Amniotic epithelial cell (primary cell): ENCODE data around the gene CTNND2.

Source experiments
- DNase-seq: peaks from one replicate; pipeline ENCODE4 v3.0.0-alpha.2; 2010; ENCODE audit warnings: low read depth

The CTNND2 gene, protein sequence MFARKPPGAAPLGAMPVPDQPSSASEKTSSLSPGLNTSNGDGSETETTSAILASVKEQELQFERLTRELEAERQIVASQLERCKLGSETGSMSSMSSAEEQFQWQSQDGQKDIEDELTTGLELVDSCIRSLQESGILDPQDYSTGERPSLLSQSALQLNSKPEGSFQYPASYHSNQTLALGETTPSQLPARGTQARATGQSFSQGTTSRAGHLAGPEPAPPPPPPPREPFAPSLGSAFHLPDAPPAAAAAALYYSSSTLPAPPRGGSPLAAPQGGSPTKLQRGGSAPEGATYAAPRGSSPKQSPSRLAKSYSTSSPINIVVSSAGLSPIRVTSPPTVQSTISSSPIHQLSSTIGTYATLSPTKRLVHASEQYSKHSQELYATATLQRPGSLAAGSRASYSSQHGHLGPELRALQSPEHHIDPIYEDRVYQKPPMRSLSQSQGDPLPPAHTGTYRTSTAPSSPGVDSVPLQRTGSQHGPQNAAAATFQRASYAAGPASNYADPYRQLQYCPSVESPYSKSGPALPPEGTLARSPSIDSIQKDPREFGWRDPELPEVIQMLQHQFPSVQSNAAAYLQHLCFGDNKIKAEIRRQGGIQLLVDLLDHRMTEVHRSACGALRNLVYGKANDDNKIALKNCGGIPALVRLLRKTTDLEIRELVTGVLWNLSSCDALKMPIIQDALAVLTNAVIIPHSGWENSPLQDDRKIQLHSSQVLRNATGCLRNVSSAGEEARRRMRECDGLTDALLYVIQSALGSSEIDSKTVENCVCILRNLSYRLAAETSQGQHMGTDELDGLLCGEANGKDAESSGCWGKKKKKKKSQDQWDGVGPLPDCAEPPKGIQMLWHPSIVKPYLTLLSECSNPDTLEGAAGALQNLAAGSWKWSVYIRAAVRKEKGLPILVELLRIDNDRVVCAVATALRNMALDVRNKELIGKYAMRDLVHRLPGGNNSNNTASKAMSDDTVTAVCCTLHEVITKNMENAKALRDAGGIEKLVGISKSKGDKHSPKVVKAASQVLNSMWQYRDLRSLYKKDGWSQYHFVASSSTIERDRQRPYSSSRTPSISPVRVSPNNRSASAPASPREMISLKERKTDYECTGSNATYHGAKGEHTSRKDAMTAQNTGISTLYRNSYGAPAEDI (N-terminal part only)

DNA sequence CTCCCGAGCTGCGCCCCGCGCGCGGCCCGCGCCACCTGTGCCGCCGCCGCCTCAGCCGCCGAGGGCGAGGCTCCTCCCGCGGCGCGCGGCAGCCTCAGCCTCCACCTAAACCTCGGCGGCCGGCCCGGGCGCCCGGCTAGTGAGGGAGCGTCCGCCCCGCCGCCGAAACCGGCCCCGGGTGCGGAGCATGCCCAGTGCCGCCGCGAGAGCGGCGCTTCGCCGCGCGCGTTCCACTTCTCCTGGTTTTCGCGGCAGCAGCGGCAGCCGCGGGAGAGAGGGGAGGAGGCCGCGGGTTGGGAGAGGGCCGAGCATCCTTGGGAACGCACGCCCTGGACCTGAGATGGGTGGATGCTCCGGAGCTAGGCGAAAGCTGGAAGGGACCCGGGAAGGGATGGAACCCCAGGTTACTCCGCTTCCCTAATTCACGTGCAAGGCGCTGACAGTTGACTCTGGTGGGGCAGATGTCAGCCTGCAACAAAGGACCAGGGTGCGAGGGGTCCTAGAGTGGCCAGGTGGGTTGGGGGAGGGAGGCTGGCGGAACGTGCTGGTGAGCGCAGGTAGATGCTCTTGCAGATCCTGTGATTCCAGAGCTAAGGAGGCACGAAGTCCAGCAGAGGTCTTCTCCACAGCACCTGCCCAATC, at the start of gene CTNND2:
Gene CTNND2 (minus strand): TSS at position 182 of the 642 bp plus-strand sequence. CDS start 593 bp downstream, outside the sequence.
- DNase-seq = no peak

DNA sequence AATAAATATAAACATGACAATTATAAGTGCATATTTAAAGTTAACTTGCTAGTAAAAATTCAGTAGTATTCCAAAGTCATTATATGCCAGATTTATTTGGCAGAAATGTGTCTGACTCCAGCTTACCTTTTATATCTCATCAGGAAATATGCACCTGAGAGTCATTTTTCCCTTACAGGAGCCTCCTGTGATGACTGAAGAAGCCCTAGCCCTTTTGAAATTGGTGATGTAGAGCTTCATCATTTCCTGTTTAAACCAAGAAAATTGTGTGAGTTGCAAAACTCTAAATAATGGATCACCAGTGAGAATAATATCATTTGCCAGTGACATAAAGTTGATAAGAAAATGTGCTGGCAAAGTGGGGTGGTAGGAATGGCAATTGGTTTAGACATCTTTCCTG, 42.1 kb upstream of the CTNND2 start:
- DNase-seq = no peak

DNA sequence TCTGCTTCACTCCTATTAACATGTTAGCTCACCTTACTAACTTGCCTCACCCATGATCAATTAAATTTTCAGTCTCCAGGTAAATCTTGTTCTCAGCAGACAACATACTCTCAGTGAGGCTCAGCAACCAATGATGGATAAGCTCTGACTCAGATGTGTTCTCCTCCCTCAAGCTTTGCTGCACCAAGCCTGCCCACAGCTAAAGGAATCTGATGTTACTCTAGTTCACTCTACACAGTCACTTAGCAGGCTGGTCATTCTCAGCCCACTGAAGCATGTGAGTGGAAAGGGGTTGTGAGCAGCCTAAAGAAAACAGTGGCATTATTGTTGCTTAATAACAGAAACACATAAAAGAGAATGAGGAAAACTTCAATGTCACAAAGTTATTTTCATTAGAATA, 37.3 kb upstream of the CTNND2 start:
- DNase-seq = no peak

DNA sequence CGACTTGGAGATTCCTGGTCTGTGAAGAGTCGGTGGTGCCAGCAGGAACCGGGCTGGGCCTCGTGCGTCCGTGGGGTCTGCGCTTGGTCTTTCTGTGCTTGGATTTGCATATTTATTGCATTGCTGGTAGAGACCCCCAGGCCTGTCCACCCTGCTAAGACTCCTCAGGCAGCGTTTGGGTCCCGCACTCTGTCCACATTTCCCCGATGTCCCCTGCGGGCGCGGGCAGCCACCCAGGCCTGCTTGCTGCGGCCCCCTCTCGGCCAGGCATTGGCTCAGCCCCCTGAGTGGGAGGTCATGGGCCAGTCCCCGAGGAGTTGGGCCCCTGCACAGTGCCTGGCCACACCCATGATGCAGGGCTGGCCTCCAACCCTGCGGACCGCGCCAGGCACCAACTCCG, 27.4 kb upstream of the CTNND2 start:
- no peak for DNase-seq

DNA sequence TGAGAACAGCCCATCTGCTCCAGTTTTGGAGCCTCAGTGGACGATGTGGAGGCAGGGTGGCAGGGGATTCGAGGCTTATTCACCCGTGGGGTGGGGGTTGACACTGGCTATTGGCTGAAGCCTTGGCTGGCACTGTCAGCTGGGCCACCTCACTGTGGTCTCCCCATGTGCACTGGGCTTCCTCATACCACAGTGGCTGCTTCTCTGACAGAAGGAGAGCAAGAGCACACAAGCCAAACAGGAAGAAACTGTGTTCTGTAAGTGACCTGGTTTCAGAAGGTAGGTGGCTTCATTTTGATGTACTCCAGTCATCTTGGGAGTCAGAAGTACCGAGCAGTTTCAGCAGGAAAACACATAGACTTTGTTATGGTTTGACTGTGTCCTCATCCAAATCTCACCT, 24.7 kb upstream of the CTNND2 start:
- no peak for DNase-seq

DNA sequence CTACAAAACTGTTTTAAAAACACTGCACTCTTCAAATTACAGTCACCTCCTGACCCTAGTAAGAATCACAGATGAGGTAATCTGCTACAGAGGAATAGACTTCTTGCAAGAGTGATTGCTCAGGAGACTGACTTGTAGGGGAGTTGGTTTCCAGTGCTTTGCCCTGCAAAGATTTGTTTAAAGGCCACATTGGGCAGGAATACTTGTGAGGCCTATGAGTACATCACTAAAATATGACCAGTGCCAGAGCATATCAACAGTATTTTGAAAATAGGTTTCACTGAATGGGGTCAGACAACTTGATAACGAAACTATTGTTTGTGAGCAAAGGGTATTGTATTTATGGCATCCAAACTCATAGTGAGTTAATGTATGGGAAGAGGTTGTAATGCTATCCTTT, 21.5 kb upstream of the CTNND2 start:
- no peak for DNase-seq

DNA sequence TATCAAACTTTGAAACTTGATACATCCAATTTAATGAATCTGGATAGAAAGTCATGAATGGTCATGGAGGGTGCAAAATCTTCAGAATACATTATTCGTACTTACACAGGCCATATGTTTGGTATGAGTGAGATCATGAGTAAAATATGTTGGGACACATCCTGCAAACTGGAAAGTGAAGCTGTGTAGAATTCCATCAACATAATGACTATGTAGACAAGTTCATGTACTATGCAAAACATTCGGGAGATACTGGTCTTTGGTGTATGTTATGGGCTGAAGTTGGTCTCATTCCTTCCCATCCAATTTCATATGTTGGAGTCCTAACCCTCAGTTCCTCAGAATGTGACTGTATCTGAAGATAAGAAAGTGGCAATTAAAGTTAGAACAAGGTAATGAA, 18.1 kb upstream of the CTNND2 start:
- DNase-seq = no peak

DNA sequence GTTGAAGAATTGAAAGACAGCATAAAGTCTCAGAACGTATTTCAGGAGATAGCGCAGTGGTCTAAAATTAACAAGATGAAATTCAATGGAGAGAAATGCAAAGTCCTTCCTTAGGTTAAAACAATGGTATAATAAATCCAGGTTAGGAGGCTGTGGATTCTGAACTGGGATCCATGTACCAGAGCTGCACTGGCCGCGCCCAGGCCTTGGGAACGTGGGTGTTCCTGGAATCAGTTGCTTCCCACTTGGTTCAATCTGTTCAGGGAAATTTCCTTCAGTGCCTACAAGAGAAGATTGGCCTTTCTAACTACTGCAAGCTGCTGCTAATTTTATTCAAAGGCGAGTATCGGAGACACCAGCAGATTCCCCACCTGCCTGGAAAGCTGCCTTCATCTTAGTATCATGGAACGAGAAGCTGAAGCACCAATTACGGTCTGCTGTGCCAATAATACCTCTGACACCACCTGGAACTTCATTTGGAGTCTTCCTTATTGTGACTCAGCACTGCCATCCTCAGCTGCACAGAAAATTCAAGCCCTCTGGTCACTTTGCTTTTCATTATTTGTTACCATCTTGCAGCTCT, 14.3 kb upstream of the CTNND2 start:
- DNase-seq = no peak

DNA sequence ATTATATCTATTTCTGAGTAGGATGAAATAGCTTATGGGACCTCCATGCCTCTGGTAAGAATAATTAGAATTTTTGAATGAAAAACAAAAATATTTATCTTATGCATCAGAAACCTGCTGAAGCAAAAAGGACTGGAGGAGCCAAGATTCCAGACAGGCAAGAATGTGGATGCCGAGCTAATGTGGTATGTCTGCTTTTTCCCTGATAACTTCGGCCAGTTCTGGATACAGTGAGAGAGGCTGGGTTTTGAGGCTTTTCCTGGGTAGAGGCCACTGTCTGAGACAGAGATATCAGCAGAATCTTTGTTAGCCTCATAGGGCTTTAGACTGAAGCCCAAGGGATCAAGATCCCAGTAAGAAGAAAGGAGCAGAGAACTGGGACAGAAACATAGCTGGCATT, 5.2 kb upstream of the CTNND2 start:
- DNase-seq = no peak

DNA sequence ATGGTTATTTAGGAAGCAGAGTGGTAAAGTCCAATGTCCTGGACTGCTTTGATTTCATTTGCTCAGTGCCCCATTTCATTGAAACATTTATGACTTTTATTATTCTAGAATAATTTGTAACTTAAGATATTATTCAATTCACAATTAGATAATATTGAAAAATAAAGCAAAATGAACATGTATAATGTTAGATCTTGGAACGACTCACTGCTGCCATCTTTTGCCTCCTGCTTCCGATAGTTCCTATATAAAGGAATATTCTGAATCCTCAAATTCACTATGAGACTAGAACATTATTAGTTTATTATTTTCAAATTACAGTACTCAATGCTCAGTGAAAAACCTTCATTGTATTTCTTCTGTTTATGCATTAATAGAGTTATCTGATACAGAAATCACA, 2.3 kb upstream of the CTNND2 start:
- no peak for DNase-seq

DNA sequence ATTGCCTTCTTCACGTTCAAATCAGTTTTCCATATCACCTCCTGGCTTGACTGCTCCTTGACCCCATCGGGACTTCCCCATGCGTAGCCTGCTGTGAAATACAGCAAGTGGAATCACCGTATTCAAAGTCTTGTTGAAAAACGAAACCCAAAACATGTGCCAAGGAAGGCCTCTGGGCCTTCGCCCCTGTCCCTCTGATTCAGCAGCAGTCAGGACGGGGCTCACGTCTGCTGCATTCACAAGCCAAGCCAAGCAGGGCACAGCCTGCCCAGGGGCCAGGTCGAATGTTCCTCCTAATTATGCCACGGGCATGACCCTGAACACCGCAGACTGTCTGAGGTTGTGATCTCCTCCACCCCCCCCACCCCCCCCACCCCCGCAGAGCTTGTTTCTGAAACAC, 960 bp upstream of the CTNND2 start:
- DNase-seq = no peak

DNA sequence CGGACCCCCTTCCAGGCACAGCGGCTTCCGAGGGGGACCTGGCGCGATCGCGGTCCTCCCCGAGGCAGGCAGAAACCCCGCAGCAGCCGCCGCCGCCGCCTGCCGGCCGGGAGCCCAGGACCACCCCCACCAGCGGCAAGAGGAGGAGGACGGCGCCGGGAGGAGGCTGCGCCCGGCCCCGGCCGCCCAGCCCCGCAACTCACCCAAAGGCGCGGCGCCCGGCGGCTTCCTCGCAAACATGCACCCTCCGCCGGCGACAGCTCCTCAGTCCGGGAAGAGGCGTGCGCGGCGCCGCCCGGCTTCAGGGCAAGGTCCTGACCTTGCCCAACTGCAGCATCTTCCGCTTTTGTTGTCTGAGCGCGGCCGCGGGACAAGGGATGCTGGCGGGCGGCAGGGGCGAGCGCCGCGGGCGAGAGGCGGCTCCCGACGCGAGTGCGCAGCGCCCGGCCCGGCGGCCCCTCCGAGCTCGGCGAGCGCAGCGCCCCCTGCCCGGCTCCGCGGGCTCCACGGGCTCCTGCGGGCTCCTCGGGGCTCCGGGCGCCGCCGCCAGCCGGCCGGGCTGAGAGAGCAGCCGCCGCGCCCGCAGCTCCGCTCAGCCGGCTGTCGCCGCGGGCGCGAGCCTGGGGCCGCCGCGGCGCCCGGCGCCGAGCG, 507 bp downstream of the CTNND2 start:
- no peak for DNase-seq

DNA sequence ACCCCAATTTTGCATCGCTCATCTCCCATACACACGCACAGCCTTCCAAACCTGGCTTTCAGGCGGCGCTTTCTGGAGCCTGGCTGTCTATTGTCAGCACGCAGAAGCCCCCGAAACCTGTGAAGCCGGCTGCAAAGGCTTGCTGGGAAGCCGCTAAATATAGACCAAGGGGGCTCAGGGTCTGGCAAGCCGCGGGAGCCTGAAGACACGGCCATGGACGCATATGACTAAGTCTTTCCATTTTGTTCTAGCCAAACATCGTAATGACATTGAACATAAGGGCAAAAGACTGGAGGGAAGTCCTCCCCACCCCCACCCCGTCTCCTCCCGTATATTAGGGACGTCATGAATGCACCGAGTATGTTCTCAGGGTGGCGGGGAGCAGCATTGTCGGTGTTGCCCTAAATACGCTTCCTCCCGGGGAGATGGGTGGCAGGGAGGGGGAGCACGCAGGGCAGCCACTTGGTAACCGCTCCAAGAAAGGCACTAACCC, 1.1 kb downstream of the CTNND2 start:
- DNase-seq = no peak

DNA sequence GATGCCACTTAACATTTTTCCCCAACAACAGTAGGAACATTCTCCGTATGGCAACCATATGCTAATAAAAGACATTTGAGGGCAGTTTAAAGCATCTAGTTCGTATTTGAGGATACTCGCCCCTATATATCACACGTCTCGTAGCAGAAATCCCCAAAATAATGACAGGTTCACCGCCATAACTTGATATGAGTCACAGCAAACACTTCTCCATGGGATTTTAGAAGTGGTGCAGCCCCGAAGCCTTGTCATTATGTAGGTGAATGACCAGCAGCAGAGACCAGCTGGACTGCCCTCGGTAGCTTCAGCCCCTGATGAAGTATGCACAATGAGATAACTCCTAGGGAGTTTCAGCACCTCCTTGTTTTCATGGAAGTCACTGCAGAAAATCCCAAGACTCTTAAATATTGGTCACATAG, 2.0 kb downstream of the CTNND2 start:
- no peak for DNase-seq

DNA sequence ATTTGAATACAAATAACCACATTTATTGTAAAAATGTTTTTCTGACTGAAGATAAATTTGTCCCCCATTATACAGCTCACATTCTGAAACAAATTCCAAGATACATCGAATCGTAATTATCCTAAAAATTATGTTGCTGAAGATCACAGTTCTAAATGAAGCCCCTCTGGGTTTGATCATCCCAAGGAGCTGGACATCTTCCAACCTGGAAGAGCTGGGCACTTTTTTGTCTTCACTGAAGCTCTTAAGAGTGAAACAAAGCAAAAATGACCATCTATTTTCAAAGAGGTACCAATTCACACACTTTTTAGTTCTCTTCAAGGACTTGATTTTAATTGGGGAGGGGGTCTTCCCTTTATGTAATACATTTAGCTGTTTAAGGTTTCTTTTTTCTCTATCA, 5.5 kb downstream of the CTNND2 start:
- no peak for DNase-seq

DNA sequence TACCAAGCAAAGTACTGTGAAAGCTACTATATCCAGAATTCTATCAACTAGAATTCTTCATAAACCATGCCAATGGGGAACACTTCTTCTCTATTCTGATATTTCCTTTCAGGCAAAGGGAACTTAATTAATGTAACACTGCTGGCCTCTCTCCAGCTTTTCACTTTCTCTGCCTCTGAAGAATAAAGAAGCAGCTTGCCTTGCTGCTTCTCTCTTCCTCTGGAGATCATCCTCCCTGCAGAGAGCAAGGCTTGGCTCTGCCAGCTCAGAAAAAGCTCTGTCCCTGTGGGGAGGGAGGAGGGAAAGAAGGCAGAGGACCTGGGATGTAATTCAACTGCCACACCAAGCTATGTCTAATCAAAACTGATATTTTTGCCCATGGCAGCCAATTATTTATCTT, 6.5 kb downstream of the CTNND2 start:
- DNase-seq = no peak

DNA sequence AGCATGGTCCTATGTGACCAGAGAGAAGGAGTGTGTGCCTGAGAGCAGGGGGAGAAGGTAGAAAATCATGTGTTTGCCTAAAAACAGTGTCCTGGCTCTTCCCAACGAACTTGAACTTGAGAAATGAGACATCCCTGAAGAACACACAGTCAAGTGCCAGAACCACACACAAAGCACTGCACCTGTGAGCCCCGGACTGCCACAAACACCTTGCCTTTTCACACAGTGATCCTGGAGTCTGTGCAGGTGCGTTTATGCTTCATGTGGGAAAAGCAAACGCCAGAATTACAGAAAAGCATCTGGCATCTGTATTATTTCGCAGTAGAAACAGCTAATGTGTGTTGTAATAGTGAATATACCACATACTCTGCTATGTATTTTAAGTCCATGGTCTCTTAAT, 9.3 kb downstream of the CTNND2 start:
- no peak for DNase-seq

DNA sequence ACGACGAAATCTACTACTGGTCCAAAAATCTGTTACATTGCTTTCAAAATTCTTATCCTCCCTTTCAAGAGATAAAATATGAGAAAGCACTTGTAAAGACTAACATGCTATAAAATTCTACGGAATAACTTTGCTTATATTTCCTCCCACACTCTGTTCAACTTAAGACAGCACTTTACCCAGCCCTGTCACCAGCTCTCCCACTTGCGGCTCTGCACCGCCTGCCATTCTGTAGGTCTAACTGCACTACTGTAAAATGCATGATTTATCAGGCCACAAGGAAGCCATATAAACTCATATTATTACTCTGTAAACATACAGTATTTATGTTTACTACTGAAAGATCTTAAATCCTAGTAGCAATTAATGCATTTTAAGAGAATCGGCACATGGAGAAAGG, 11.4 kb downstream of the CTNND2 start:
- DNase-seq = no peak

DNA sequence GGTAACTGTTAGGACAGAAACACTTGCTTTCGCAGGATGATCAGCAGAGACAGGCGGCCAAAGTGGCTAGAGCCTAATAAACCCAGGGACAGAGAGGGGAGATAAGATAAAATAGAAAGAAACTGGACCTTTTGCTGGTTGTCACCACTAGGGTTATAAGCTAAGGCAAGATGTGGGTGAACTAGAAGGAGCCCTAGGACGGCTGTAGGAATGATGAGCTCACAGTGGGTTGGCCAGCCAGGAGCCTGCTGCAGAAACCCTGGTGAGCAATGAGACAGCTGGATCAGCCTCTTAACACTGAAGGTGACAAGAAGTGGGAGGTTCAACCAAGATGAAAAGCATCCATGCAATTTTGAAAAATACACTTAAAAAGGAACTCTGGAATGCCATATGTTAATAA, 13.5 kb downstream of the CTNND2 start:
- DNase-seq = no peak

DNA sequence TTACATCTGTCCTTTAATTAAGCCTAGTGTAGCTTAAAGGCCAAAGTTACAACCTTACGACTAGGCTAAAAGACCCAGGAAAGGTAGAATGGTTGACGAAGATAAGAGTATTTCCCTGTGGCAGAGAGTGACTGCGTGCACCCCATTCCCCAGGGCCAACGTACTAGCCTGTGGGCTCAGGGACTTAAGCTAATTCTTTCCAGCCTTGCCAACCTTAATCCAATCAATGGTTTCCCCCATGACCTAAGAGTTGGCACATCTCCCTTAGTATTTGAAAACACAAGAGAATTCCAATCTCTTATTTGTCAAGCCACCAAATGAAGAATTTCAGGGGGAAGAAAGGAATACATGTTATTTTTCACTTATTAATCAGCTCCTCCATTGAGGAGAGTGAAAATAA, 16.0 kb downstream of the CTNND2 start:
- DNase-seq = no peak

DNA sequence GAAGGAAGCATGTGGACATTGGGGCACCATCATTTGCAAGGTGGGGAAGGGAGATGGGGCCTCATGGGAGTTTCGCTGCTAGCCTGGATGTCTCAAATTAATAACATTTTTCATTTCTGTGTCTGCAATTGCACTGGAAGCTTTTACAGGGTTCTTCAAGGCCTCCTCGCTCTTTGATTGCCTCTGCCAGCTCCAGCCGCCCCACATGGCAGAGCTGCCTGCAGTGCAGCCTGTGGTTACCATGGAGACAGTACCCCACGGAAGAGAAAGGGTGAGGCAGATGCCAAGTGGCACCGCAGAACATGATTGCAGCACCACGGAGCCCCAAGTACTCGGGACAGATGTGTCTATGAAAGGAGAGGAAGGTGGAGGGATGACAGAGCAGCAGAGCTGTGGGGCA, 25.4 kb downstream of the CTNND2 start:
- DNase-seq = no peak
